Right lobe of liver (tissue), 4 donors: Measurements from ENCODE around the gene SH3TC1.

ENCODE experiments used
- POLR2A ChIP-seq: fragments of 450-650 bp; IDR thresholded peaks from one replicate; pipeline ENCODE4 v1.6.1; 2017; ENCODE audit warnings: antibody characterized with exemption, mild to moderate bottlenecking
- TF ChIP-seq, protein P1 (sequence below), 4 donors: fragments of 200-600 bp in 3 of 4; fragments of 450-650 bp in 1 of 4; IDR thresholded peaks; one replicate each; pipeline versions ENCODE4 v1.5.1 to v1.8.0; 2016 to 2022; ENCODE audit warnings: antibody characterized with exemption in 4 of 4, mild to moderate bottlenecking in 2 of 4
- donor health status: DM: no; HTN: no; CAD: no.
- donor health status: DM: no; HTN: no; CAD: no.
- donor health status: DM: no; HTN: yes; CAD: no.

DNA sequence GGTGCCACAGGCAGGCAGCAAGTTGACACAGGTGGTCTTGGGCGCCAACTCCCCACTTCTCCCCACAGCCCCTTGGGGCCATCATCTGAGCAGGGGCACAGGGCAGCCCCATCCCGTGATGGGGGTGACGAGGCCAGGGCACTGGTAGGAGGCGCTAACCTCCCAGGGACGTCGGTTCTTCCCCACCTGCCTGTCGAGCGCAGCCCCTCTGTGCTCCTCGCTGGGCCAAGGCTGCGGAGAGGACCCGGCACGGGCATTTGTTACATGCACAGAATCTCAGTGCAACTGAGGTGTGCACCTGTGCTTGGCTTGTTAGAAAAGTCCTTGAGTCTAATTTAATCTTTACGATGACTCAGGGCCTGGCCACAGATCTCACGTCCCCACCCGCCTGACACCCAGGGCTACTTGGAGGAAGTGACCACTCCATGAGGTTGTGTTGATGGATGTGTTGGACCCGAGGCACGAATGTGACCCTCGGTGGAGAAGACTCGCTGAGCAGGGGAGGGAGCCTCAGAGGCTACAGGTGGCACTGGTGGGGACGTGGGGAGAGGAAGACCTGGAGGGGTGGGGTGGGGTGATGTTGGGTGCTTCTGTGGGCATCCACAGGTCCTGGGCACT, 3.1 kb upstream of the SH3TC1 start:
- TF ChIP-seq, protein P1, sequence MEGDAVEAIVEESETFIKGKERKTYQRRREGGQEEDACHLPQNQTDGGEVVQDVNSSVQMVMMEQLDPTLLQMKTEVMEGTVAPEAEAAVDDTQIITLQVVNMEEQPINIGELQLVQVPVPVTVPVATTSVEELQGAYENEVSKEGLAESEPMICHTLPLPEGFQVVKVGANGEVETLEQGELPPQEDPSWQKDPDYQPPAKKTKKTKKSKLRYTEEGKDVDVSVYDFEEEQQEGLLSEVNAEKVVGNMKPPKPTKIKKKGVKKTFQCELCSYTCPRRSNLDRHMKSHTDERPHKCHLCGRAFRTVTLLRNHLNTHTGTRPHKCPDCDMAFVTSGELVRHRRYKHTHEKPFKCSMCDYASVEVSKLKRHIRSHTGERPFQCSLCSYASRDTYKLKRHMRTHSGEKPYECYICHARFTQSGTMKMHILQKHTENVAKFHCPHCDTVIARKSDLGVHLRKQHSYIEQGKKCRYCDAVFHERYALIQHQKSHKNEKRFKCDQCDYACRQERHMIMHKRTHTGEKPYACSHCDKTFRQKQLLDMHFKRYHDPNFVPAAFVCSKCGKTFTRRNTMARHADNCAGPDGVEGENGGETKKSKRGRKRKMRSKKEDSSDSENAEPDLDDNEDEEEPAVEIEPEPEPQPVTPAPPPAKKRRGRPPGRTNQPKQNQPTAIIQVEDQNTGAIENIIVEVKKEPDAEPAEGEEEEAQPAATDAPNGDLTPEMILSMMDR (IDR thresholded peaks at IDR 0.05) = no peak
- TF ChIP-seq POLR2A = no peak
